Fibroblast of skin of scalp (primary cell): ENCODE data around the gene RAB11FIP4.

Source experiments
- DNase-seq: peaks from one replicate; pipeline ENCODE4 v3.0.0-alpha.2; 2013

Gene RAB11FIP4

DNA sequence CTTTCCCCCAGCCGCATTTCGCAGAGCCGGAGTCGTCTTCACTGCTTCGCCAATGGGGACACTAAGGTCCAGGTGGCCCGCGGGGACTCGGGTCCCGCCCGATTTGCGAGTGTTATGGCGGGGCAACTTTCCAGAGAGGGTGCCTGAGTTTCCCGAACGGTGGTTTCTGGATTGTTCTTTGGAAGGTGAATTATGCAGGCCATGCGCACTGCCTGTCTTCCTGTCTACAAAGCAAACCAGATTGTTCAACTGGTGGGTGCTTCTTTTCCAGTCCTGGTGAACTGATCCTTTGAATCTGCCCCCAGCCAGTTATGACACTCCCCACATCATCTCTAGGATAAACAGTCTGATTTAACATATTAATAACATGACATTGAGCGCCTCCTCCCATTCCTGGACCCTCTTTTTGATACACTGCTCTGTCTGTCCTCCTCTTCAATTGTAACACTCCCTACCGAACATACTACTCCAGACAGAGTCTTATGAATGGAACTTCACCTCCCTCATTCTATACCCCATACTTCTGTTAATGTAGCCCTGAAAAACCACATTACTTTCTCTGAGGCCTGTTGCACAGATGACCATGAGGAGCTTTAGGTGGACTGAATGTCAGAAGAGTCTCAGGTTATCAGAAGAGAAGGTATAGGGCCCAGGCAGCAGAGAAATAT is 159.0 kb downstream of the RAB11FIP4 start:
- DNase-seq: peak; percentile 37

DNA sequence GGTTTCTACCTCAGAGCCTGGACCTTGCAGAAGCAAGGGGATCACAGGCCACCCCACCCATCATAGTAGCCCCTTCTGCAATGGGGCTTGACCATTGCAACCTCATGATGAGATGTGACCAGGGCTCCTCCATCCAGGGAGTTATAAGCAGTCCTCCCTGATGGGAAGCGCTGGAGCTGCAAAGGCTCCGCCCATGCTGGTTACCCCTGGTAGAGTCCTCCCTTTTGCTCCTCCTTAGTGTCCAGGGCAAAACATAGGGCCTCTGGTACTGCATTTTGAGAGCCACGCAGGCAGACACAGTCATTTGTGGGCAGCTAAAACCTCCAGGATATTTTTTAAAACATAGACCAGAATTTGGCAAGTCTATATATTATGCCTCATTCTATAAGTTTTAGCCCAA is 161.1 kb downstream of the RAB11FIP4 start:
- no peak for DNase-seq

DNA sequence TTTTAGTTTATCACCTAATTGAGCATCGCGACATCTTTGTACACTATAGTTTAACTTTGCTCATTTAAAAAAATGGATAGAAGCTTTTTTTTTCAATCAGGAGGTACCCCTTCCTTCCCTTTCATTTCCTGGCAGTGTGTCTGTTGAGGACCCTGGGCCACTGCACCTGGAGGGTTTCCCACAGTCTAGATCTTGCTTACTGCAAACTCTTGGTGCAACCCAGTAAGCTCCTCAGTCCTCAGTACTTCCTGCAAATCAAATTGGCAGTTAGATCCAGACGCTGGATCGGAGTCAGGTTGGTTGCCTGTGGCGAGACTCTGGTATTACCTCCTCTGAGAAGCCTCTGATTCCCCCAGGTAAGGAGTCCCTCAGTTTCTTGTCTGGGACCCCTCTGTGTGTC is 162.0 kb downstream of the RAB11FIP4 start:
- DNase-seq: no peak

DNA sequence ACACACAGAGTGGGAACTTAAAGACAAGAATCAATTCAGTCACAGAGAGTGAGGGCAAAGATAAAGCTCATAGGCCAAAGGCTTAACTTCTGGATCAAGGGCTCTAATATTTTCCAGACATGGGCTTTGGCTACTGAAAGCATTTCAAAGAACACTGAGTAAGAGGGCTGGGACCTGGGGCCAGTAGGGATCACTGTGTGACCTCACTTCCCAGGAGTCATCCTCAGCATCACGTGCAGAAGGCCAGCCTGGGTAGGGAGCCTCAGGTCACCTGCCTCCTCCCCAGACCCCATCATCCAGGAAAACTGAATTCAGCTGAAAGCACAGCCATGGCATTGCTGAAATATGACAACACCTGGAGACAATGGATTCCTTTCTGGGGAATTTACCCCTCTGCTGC is 163.5 kb downstream of the RAB11FIP4 start:
- no peak for DNase-seq

DNA sequence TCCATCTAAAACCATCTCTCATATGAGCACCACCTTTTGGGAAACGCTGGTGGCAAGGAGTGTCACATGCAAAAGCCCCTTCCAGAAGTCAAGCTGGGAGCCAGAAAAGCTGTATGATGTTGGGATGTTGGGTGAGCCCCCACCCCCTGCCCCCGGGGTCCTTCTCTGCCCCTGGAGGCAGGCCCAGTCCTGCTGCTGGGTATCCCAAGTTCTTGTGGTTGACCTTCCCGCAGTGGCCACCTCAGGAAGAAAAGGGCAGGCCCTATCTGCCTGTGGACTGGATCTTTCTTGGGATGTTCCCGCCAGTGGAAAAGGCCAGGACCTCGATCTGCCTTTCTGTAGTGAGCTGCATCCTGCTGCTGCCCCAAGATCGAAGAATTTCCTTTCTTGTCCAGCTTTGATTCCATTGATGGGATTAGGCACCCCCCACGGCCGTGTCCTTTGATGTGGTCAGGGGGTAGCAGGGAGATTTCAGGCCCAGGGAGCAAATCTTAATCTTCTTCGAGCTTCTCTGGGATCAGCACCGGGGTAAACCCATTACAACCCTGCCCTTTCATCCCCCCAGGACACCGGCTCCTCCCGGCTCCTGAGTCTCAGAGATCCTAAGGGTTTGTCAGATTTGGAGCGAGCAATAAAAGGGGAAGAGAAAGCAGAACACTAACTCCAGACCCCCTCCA is 165.6 kb downstream of the RAB11FIP4 start:
- no peak for DNase-seq

DNA sequence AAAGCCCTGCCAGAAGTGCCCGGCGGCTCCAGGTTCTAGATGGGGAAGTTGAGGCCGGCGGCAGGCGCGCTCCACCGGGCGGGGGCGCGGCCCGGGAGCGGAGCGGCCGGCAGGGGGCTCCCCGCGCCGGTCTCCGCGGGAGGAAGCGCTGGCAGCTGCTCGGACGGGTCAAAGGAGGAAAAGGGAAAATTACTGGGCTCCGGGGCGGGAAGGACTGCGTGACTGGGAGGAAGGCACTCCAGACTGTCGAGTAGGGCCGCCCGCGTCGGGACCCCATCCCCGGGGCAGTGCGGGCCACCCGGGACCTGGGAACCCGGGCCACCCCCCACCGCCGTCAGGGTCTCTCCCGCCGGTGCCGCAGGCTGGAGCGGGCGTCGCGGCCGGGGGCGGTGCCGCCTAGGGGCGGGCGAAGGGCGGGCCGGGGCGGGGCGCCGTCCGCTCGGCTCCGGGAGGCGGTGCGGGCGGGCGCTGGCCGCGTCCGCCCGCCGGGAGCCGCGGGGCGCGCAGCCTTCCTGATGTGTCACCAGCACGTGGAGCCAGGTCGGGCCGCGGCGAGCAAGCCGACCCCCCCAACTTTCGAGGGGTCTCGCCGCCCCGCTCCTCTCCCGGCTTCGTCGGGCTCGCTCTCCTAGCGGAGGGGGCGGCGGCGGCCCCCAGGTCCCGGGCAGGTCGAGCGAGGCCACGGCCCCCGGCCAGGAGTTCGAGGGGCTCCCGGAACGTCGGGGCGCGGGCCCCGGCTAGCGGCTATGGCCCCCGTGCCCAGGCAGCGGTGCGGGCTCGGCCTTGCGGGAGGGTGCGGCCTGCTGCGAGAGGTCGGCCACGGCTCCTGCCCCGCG is 167.5 kb downstream of the RAB11FIP4 start:
- peak; percentile 83 for DNase-seq

DNA sequence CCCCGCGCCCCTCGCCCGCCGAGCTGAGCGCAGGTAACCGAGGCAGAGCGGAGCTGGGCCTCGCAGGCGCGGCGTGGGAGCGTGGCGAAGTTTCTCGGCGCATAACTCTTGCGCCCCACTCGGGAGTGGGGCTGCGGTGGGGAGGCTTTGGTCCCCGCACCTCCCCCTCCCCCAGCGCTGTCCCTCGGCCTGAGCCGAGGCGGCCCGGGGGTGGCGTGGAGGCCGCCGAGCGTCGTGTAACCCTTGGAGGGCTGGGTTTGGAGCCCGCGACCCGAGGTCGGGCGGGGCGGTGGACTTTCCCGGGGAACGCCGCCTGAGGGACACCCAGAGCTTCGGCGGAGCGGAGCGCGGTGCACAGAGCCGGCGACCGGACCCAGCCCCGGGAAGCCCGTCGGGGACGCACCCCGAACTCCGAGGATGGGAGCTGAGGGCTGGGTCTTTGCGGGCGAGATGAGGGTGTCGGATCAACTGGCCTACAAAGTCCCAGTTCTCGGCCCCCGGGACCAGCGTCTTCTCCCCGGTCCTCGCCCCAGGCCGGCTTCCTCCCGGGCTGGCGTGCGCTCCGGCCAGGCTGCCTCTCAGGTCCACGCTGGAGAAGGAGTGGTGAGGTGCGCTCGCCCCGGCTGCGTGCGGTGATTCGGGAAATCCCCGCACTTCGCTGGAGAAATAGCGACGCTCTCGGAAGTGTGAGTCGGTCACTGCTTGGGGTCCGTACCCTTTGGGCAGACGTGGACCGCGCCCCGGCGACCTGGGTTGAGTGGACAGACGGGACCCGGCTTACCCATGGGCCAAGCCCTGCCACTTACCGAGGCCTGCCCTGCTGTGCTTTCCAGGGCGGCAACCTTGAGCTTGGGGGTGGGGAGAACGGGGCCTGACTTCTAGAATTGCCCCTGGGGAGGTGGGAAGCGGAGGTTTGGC is 168.4 kb downstream of the RAB11FIP4 start:
- no peak for DNase-seq

DNA sequence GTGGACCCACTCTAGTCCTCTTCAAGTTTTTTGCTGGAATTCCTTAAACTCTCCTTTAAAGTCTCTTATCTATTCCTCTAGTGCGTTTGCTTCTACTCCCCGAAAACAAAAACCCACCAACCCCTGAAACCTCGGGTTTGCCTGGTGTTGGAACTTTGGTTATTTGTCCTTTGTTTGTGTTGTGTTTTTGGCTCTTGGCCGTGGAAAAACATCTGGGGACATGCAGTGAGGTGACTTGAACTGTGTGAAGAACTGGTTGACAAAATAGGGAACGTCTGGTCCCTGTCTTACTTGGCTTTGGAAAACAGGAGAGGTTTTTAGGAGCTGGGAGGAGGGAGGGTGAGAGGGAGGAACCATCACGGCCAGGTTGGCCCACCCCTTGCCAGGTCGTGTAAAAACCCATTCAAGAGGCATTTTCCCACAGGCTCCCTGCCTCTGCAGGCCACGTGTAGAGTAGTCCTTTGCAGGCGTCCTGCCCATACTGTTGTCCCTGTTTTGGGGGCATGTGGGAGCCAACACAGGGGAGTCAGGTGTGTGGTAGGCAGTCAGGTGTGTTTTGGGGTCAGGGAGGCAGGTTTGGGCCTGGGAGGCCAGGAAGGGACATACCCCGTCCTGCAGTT is 169.3 kb downstream of the RAB11FIP4 start:
- DNase-seq: peak; percentile 26

DNA sequence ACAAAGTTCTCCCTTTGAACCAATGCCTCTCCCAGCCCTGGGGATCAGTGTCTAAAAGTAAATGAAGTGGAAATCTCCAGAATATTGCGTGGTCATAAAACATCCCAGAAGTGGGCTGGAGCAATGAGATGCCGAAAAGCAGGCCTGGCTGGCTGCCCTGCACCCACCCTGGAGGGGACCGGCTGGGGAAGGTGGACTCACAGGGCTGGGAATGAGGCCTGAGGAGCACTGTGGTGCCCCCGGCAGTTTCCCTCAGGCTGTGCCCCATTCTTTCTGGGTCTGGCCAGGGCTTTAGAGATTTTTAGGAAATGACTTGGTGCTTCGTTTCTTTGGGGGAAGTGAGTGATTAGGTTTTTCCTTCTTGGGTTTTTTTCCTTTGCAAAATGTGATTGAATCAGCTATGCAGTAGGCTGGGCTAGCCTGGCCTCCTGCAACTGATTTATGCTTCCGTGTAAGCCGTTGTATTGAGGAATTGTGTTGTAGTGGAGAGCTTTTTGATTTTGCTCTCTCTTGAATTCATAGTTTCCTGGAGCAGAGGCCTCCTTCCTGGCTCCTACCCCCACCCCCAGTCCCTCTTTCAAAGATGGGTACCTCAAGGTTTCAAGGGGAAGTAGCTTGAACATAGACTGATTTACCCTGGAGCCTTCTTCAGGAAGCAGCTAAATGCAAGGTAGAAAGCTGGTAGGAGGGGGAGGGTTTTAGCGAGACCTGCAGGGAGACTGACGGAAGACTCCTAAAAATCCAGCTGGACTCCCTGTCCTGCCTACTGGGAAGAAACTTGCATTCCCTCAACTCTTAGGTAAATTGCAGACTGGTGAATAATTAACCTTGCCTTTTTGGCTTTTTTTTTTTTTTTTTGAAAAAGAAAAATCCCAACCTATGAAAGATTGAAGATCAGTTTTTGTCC is 170.2 kb downstream of the RAB11FIP4 start:
- DNase-seq: peak; percentile 65

DNA sequence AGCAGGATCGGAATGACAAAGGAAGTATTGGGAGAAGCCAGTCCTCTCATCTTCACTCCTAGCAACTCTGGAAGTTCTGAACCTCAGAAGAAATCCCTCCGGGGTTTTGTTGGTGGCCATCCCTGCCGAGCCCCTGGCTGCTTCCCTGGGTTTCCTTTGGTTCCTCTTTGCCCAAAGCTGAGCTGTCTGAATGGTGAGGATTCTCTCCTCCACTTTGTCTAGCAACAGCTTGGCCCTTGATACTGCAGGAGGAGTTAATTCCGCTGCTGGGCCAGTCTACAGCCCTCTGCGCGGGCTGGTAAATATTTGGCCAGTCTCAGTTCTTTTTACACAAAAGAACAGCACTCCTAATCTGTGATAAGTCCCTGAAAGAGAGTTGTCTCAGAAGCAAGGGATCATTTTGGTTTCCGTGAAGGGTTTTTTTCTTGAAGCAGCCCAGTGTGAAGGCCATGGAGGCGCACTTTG is 170.9 kb downstream of the RAB11FIP4 start:
- DNase-seq: no peak

DNA sequence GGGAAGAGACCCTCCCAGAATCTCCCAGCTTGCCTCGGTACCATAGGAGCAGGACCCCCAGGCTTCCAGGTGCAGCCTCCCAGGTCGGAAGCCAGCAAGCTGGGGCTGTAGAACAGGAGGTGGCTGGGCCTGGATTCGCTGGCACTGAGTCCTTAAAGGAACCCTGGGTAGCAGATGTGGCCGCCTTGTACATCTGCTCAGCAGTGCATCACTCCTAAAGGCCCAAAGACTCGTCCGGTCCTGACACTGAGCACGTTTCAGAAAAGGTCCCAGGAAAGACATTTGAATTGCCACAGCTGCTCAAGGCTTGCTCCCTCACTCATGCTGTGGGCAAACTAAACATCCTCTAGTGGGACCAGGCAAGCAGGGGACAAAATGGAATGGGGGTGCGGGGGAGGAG is 172.8 kb downstream of the RAB11FIP4 start:
- no peak for DNase-seq

DNA sequence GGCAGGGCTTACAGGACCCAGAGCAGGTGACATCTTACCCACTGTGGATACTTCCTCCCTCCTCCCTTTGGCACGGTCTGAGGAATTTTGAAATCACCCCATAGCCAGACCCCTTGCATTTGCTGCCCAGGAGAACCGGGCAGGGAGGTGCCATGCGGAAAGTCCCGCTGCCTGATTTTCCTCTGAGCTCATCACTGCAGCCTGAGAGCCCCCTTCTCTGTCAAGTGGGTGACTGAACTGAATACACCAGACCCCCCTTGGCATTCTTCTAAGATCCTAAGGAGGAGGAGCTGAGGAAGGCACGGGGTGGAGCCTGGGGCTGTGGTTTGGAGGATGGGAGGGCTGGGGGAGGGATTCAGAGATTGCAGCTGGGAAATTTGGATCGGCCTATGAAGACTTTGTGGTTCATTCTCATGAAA is 173.4 kb downstream of the RAB11FIP4 start:
- peak; percentile 80 for DNase-seq

DNA sequence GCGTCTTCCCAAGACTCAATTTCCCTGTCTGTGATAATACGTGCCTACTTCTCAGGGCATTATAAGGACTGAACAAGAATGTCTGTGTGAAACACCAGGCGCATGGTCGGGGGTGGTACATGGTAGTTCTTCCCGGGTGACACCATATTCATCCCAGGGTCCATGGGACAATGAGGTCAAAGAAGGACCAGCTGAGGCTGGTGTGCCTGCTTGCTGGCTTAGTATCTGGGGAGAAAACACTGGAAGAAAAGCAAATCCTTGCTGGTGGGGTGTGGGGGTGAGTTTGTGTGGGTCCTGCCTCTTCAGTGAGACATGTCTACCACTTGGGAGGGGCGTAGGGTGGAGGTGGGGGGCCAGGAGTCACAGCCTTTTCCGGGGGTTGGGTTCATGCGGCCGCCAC is 174.2 kb downstream of the RAB11FIP4 start:
- DNase-seq: no peak

DNA sequence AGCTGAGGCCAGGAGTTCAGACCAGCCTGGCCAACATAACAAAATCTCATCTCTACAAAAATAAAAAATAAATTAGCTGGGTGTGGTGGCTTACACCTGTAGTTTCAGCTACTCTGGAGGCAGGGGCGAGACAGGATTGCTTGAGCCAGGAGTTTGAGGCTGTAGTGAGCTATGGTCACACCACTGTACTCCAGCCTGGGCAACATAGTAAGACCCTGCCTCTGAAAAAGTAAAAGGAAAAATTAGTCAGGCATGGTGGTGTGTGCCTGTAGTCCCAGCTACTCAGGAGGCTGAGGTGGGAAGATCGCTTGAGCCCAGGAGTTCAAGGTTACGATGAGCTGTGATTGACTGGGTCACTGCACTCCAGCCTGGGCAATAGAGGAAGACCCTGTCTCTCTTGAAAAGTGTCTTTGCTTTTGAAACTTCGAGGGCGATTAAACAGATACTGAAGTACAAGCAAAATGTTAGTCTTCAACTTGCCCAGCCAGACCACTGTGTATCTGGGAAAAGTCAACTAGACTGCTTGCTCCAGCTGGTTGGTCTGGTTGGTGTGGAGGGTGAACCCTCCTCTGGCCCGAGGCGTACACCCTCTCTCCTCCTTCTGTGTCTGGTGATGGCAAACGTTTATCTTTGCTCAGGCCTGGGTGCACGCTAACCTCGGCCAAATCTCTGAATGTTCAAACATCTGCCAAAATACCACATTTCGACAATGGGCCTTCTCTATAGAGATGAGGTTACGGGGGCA is 174.9 kb downstream of the RAB11FIP4 start:
- no peak for DNase-seq

DNA sequence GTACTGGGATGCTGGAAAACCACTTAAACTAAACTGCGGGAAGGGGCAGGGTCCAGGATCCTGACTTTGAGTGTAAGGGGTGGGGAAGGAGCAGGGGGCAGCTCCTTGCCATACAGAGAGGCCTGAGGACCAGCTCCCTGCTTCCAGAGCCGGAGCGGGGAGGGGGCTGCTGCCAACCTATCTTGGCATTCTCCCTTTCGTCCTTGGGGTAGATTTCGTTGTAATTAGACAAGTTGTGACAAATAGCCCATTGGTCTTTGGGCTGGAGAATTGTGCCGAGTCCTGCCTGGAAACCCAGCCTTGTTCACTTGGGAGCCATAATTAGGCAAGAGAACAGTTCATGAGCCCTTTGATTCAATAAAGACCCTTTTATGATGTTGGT is 175.5 kb downstream of the RAB11FIP4 start:
- no peak for DNase-seq

DNA sequence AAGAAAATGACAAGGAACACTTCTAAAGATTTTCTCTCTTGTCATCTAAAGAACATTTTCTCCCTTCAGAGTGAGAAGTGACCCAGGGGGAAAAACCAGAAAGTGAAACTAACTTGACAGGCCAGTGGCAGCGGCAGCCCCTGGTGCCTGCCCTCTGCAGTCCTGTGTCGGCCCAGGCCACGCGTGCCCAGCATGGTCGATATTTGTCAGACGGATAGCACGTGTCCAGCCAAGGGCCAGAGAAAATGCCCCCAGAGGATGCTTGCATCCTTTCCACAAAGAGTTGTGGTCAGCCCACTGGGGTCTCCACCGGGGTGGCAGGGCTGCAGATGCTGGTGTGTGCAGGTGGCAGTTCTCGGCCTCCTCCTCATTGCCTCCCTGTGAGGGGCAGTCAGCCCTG is 176.6 kb downstream of the RAB11FIP4 start:
- DNase-seq: no peak

DNA sequence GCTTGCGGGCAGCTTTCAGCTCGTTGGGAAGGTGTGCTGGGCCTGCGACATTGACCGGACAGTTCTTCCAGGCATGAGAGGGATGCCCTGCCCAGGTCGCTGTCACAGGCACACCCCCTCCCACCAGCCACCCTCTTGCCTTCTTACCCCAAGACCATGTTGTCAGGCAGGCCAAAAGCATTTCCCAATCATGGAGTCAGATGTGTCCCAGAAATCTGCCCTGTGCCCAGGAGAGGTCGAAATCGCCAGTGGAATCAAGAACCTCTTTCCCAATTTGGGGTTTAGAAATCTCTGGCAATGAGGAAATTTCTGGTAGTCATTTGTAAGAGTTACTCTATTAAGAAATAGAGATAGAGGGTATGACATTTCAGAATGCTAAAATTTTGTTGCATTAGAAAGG is 177.1 kb downstream of the RAB11FIP4 start:
- no peak for DNase-seq

DNA sequence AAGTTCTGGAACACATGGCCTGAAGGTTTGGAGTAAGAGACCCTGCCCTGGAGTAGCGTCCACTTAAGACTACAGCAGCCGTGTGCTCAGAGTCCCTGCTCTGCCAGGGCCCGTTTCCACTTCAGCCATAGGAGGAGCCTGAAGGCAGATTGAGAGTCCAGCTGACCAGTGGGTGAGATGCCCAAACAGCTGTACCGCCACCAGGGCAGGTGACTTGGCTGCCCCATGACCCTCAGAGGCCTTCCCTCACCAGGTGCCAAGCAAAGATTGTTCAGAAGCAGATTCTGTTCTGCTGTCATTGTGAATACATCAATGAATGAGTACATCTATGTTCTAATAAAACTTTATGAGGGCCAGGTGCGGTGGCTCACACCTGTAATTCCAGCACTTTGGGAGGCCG is 178.8 kb downstream of the RAB11FIP4 start:
- no peak for DNase-seq

DNA sequence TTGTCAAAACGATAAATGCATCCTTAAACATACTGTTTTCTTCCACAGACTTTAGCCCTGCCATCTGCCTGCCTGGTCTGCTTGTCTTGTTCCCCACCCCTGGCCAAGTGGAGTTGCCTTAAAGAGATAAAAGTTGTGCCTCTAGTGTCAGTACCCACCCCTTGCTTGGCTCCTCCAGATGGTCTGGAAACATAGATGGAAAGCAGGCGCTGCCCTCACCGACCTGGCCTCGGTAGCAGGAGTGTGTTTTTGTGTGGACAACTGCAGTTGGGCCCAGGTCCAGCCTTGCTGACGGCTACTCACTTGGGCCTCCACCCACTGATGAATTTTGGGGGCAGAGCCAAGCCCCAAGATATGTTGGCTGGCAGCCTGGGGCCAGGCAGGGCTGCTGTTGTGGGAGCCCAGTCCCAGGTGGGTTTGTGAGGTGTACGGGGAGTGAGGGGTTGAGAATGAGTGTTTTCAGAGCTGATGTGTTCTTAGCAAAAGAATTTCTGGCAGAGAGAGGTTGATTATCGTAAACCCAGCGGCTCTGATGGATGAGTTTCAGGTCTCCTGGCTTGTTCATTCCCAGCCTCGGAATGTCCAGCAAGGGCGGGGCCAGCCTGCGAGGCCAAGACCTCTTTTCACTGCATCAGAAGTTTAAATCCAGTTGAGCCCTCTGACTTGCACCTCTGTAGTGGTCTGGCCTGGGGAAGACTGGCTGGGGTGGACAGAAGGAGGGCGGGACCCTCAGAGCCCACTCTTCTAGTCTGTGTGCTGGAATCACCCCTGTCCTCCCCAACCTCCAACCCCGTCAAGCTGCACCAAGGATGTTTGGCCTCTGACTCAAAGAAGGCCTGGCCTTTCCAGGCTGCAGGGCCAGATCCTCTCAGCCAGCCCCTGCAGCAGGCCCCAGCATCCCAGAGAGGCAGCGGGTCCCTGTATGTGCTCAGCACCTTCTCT is 179.7 kb downstream of the RAB11FIP4 start:
- DNase-seq: peak; percentile 64
